Measurements from ENCODE around the gene AK4. TPM values are rescaled to one million over a fixed set of nuclear protein-coding genes. Genes with fewer than 3 reads are reported as not detected.

AK4 gene
- total RNA-seq, 2 experiments from 2014 or later = 108 to 112 TPM

GRCh38 chr1:65170511-65171142 is 22.6 kb downstream of the AK4 start:
- CTCF ChIA-PET = interaction anchor here (1.0 to 1.6 kb wide), 2 partner anchors 38 to 96 kb away, joined by 3 to 5 read pairs; no protein-coding TSS in a partner anchor
- POLR2A ChIA-PET = no interaction called here
- ATAC-seq (no peak), DNase-seq (no peak)
- Mint-ChIP-seq H3K36me3 (ENCODE audit: low read depth) (peaks cover 12% of the 10 kb centered on the region), H3K9me3 (ENCODE audit: insufficient read depth) (no peaks in the 10 kb centered on the region), H3K27ac (no peak overlapping the region), H3K27me3 (ENCODE audit: low read depth) (no peaks in the 10 kb centered on the region), H3K4me1 (ENCODE audit: low read depth) (peaks cover 16% of the 10 kb centered on the region), H3K4me3 (no peak overlapping the region)

- no peak for DNase-seq
- no peak for ATAC-seq
- ChIA-PET POLR2A (no interaction called here), CTCF (no interaction called here)
- Mint-ChIP-seq H3K36me3 (ENCODE audit: low read depth) (peaks cover 3% of the 10 kb centered on the region), H3K4me1 (ENCODE audit: low read depth) (peaks cover 13% of the 10 kb centered on the region), H3K27me3 (ENCODE audit: low read depth) (no peaks in the 10 kb centered on the region), H3K4me3 (no peak overlapping the region), H3K9me3 (ENCODE audit: insufficient read depth) (no peaks in the 10 kb centered on the region), H3K27ac (no peak overlapping the region)
Observed at GRCh38 chr1:65172936-65173690, 25.1 kb downstream of the AK4 start.

GRCh38 chr1:65174585-65174984 is 26.6 kb downstream of the AK4 start:
- ChIA-PET POLR2A (interaction anchor here (0.6 kb wide), 1 partner anchor 14 kb away, joined by 4 read pairs; no protein-coding TSS in a partner anchor), CTCF (no interaction called here)
- H3K4me1 Mint-ChIP-seq (ENCODE audit: low read depth) = peaks cover 13% of the 10 kb centered on the region
- H3K27me3 Mint-ChIP-seq (ENCODE audit: low read depth) = no peaks in the 10 kb centered on the region
- ATAC-seq (no peak), DNase-seq (no peak)
- no peak overlapping the region for H3K4me3 Mint-ChIP-seq
- H3K36me3 Mint-ChIP-seq (ENCODE audit: low read depth) = peaks cover 3% of the 10 kb centered on the region
- no peak overlapping the region for H3K27ac Mint-ChIP-seq
- H3K9me3 Mint-ChIP-seq (ENCODE audit: insufficient read depth) = no peaks in the 10 kb centered on the region

- Mint-ChIP-seq H3K27ac (no peak overlapping the region), H3K36me3 (ENCODE audit: low read depth) (peaks cover 3% of the 10 kb centered on the region), H3K27me3 (ENCODE audit: low read depth) (no peaks in the 10 kb centered on the region), H3K9me3 (ENCODE audit: insufficient read depth) (no peaks in the 10 kb centered on the region), H3K4me3 (no peak overlapping the region), H3K4me1 (ENCODE audit: low read depth) (peaks cover 11% of the 10 kb centered on the region)
- no peak for DNase-seq
- no peak for ATAC-seq
- ChIA-PET POLR2A (interaction anchor here (0.6 kb wide), 1 partner anchor 15 kb away, joined by 4 read pairs; no protein-coding TSS in a partner anchor), CTCF (interaction anchor here (1.0 kb wide), 1 partner anchor 33 kb away, joined by 3 read pairs; no protein-coding TSS in a partner anchor)
Observed at GRCh38 chr1:65175171-65176055, 27.4 kb downstream of the AK4 start.

- POLR2A ChIA-PET = no interaction called here
- no peak overlapping the region for H3K27ac Mint-ChIP-seq
- H3K36me3 Mint-ChIP-seq (ENCODE audit: low read depth) = peaks cover 3% of the 10 kb centered on the region
- peaks cover 9% of the 10 kb centered on the region for H3K4me1 Mint-ChIP-seq (ENCODE audit: low read depth)
- no peak overlapping the region for H3K4me3 Mint-ChIP-seq
- H3K27me3 Mint-ChIP-seq (ENCODE audit: low read depth) = no peaks in the 10 kb centered on the region
- CTCF ChIA-PET = interaction anchor here (1.0 kb wide), 1 partner anchor 33 kb away, joined by 3 read pairs; no protein-coding TSS in a partner anchor
- H3K9me3 Mint-ChIP-seq (ENCODE audit: insufficient read depth) = no peaks in the 10 kb centered on the region
- ATAC-seq = no peak
- no peak for DNase-seq
Observed at GRCh38 chr1:65176056-65176450, 28.1 kb downstream of the AK4 start.

GRCh38 chr1:65176591-65176990 is 28.6 kb downstream of the AK4 start:
- Mint-ChIP-seq H3K9me3 (ENCODE audit: insufficient read depth) (no peaks in the 10 kb centered on the region), H3K4me3 (no peak overlapping the region), H3K36me3 (ENCODE audit: low read depth) (peaks cover 3% of the 10 kb centered on the region), H3K4me1 (ENCODE audit: low read depth) (peaks cover 9% of the 10 kb centered on the region), H3K27ac (no peak overlapping the region), H3K27me3 (ENCODE audit: low read depth) (no peaks in the 10 kb centered on the region)
- POLR2A ChIA-PET = no interaction called here
- DNase-seq = no peak
- CTCF ChIA-PET = no interaction called here
- ATAC-seq = no peak

- DNase-seq = no peak
- peaks cover 6% of the 10 kb centered on the region for H3K36me3 Mint-ChIP-seq (ENCODE audit: low read depth)
- H3K27ac Mint-ChIP-seq = no peak overlapping the region
- no peak for ATAC-seq
- H3K4me3 Mint-ChIP-seq = no peak overlapping the region
- H3K27me3 Mint-ChIP-seq (ENCODE audit: low read depth) = no peaks in the 10 kb centered on the region
- no peaks in the 10 kb centered on the region for H3K9me3 Mint-ChIP-seq (ENCODE audit: insufficient read depth)
- POLR2A ChIA-PET = no interaction called here
- H3K4me1 Mint-ChIP-seq (ENCODE audit: low read depth) = peaks cover 12% of the 10 kb centered on the region
- CTCF ChIA-PET = no interaction called here
Observed at GRCh38 chr1:65177457-65177856, 29.5 kb downstream of the AK4 start.

GRCh38 chr1:65178235-65178634 is 30.2 kb downstream of the AK4 start:
- ATAC-seq (no peak), DNase-seq (no peak)
- no peak overlapping the region for H3K27ac Mint-ChIP-seq
- POLR2A ChIA-PET = no interaction called here
- CTCF ChIA-PET = no interaction called here
- H3K4me1 Mint-ChIP-seq (ENCODE audit: low read depth) = peaks cover 12% of the 10 kb centered on the region
- no peaks in the 10 kb centered on the region for H3K9me3 Mint-ChIP-seq (ENCODE audit: insufficient read depth)
- no peaks in the 10 kb centered on the region for H3K27me3 Mint-ChIP-seq (ENCODE audit: low read depth)
- H3K36me3 Mint-ChIP-seq (ENCODE audit: low read depth) = peaks cover 6% of the 10 kb centered on the region
- no peak overlapping the region for H3K4me3 Mint-ChIP-seq

GRCh38 chr1:65179148-65179547 is 31.1 kb downstream of the AK4 start:
- Mint-ChIP-seq H3K27ac (no peak overlapping the region), H3K4me3 (no peak overlapping the region), H3K9me3 (ENCODE audit: insufficient read depth) (no peaks in the 10 kb centered on the region), H3K36me3 (ENCODE audit: low read depth) (peaks cover 6% of the 10 kb centered on the region), H3K27me3 (ENCODE audit: low read depth) (no peaks in the 10 kb centered on the region), H3K4me1 (ENCODE audit: low read depth) (peaks cover 7% of the 10 kb centered on the region)
- POLR2A ChIA-PET = no interaction called here
- DNase-seq (no peak), ATAC-seq (no peak)
- CTCF ChIA-PET = no interaction called here

- CTCF ChIA-PET = interaction anchor here (0.7 kb wide), 1 partner anchor 29 kb away, joined by 3 read pairs; no protein-coding TSS in a partner anchor
- POLR2A ChIA-PET = no interaction called here
- Mint-ChIP-seq H3K27me3 (ENCODE audit: low read depth) (no peaks in the 10 kb centered on the region), H3K9me3 (ENCODE audit: insufficient read depth) (no peaks in the 10 kb centered on the region), H3K27ac (no peak overlapping the region), H3K4me3 (no peak overlapping the region), H3K4me1 (ENCODE audit: low read depth) (peaks cover 2% of the 10 kb centered on the region), H3K36me3 (ENCODE audit: low read depth) (peaks cover 3% of the 10 kb centered on the region)
- ATAC-seq (no peak), DNase-seq (no peak)
Observed at GRCh38 chr1:65180977-65181376, 33.0 kb downstream of the AK4 start.

- no peak for ATAC-seq
- Mint-ChIP-seq H3K9me3 (ENCODE audit: insufficient read depth) (no peaks in the 10 kb centered on the region), H3K4me3 (no peak overlapping the region), H3K4me1 (ENCODE audit: low read depth) (peaks cover 2% of the 10 kb centered on the region), H3K27me3 (ENCODE audit: low read depth) (no peaks in the 10 kb centered on the region), H3K27ac (no peak overlapping the region), H3K36me3 (ENCODE audit: low read depth) (peaks cover 3% of the 10 kb centered on the region)
- POLR2A ChIA-PET = no interaction called here
- no peak for DNase-seq
- CTCF ChIA-PET = interaction anchor here (0.7 to 1.2 kb wide), 2 partner anchors 27 to 108 kb away, joined by 3 to 4 read pairs; no protein-coding TSS in a partner anchor
Observed at GRCh38 chr1:65182658-65183268, 34.8 kb downstream of the AK4 start.

All from activated CD8-positive, alpha-beta T cell treated with anti-CD3 and anti-CD28 coated beads, Interleukin-2, amount 10 ng/mL, durations not matched to agents 7 days and 5 days (primary cell).